Measurements from ENCODE around the gene COPS7A.

GRCh38 chr12:6700646-6701051, 23.2 kb upstream of the COPS7A start, which contains the start of gene PIANP:
- TF ChIP-seq CTCF (IDR thresholded peaks at IDR 0.05) (no peak), POLR2A (IDR thresholded peaks at IDR 0.05) (no peak)

Data from body of pancreas (tissue), 4 donors.